ENCODE results near the gene ARID3A. TPM values are rescaled to one million over a fixed set of nuclear protein-coding genes. Genes with fewer than 3 reads are reported as not detected.
A peak's percentile ranks its signal among the peaks of the same experiment; 100 is the strongest.

Gene ARID3A
- total and polyA plus RNA-seq, 2 of the 8 experiments (the other 6 are each of a cell fraction or from before 2014, with no cell fraction given), result 40.5 to 77.4 TPM

- H2BK5ac ChIP-seq (ENCODE audit: low read depth, low read length), result no peak overlapping the region
- no peak overlapping the region for H4K5ac ChIP-seq (ENCODE audit: insufficient read length, low read depth, low read length)
- no peak for DNase-seq (ENCODE audit: low read depth in 1 of 2, low spot score in 2 of 2)
- H2BK120ac ChIP-seq (replicated peaks; ENCODE audit: low read depth, low read length), result no peak overlapping the region
- no peak overlapping the region for H3K4me3 ChIP-seq (ENCODE audit: extremely low read depth in 1 of 4, insufficient read depth in 2 of 4, low read depth in 3 of 4, low read length in 4 of 4)
- no peak overlapping the region for H3K4ac ChIP-seq (replicated peaks; ENCODE audit: insufficient read length, low read depth, low read length)
- 89% methylated on average over 32 of the region's 32 CpGs; no CpG with 5 or more reads in 1 of the 2 experiments for WGBS, 2 experiments (ENCODE audit: extremely low coverage in 1 of 2, insufficient coverage in 1 of 2, insufficient read length in 1 of 2, insufficient replicate concordance in 2 of 2, low coverage in 1 of 2, low lambda C conversion rate in 2 of 2, missing lambda C conversion rate in 1 of 2)
- H2BK20ac ChIP-seq (ENCODE audit: low read length), result no peak overlapping the region
- no peak overlapping the region for H3K18ac ChIP-seq (ENCODE audit: extremely low read depth, low read length)
- H3K27me3 ChIP-seq (replicated peaks in 1 of 4; ENCODE audit: control insufficient read depth in 3 of 4, extremely low read depth in 1 of 4, insufficient read depth in 3 of 4, low read length in 3 of 4), result no peaks in the 10 kb centered on the region
- H3K27ac ChIP-seq (ENCODE audit: low read depth, low read length), result no peak overlapping the region
- no peak overlapping the region for H3K14ac ChIP-seq (ENCODE audit: insufficient read length)
- peaks cover 0 to 13% (median 2%) of the 10 kb centered on the region in 4 experiments; a peak in 2 of 8 replicates for H3K36me3 ChIP-seq (ENCODE audit: control insufficient read depth in 2 of 4, insufficient read depth in 4 of 4, low read length in 3 of 4)
- no peaks in the 10 kb centered on the region; the same call in 1 of the 2 replicates for H3K79me1 ChIP-seq (ENCODE audit: low read depth, low read length)
- H3K4me2 ChIP-seq (ENCODE audit: insufficient read depth in 1 of 2, low read depth in 2 of 2, low read length in 2 of 2), result no peak overlapping the region
- H2BK15ac ChIP-seq (ENCODE audit: low read length), result no peak overlapping the region
- H3K23ac ChIP-seq (ENCODE audit: insufficient read length), result no peak overlapping the region
- ChIA-PET CTCF (ENCODE audit: partially characterized antibody) (no interaction called here), POLR2A (ENCODE audit: partially characterized antibody) (interaction anchor here (0.6 kb wide), 1 partner anchor 129 kb away, joined by 3 read pairs; no protein-coding TSS in a partner anchor)
- FAIRE-seq, result no peak
- H3K23me2 ChIP-seq (ENCODE audit: low read depth, low read length), result peaks cover 3% of the 10 kb centered on the region; the same call in 1 of the 2 replicates
- H4K20me1 ChIP-seq (replicated peaks in 1 of 2; ENCODE audit: control insufficient read depth in 1 of 2, insufficient read depth in 2 of 2, low read length in 2 of 2), result peaks cover 13 to 27% of the 10 kb centered on the region in 2 experiments
- H3K56ac ChIP-seq (replicated peaks; ENCODE audit: insufficient read length, low read depth, low read length), result no peak overlapping the region
- no peak overlapping the region for H2BK12ac ChIP-seq (ENCODE audit: low read depth, low read length)
- no peak overlapping the region for H3K9ac ChIP-seq (replicated peaks in 1 of 4; ENCODE audit: extremely low read depth in 1 of 4, low read depth in 3 of 4, low read length in 3 of 4)
- no peak overlapping the region for H2AK5ac ChIP-seq (ENCODE audit: low read depth, low read length)
- peaks cover 0 to 11% (median 5%) of the 10 kb centered on the region in 4 experiments; a peak in 5 of 7 replicates for H3K4me1 ChIP-seq (replicated peaks in 1 of 4; ENCODE audit: control insufficient read depth in 3 of 4, insufficient read depth in 4 of 4, low read length in 3 of 4)
- no peak overlapping the region for H4K91ac ChIP-seq (replicated peaks; ENCODE audit: insufficient read length, low read length)
- H3K79me2 ChIP-seq (ENCODE audit: control insufficient read depth in 1 of 2, insufficient read depth in 2 of 2, low read length in 2 of 2), result peaks cover 0 to 6% of the 10 kb centered on the region in 2 experiments; a peak in 2 of 4 replicates
- no peaks in the 10 kb centered on the region for H3K9me3 ChIP-seq (ENCODE audit: insufficient read depth in 2 of 2, low read depth in 1 of 2, low read length in 1 of 2)
- H4K8ac ChIP-seq (ENCODE audit: extremely low read depth, insufficient read depth, low read length), result 0 out of 2 replicates have a peak overlapping the region, but pooled peaks have one; percentile 19
- H2AFZ ChIP-seq (ENCODE audit: low read length), result no peak overlapping the region
- TF ChIP-seq SP1 (IDR thresholded peaks at IDR 0.05; ENCODE audit: low read depth, low read length) (no peak), RNF2 (IDR thresholded peaks at IDR 0.05; ENCODE audit: borderline replicate concordance, low read depth, low read length, missing control alignments, poor library complexity, severe bottlenecking) (no peak), NRF1 (IDR thresholded peaks at IDR 0.05; ENCODE audit: low read depth, low read length) (no peak), GABPA (IDR thresholded peaks at IDR 0.05; ENCODE audit: borderline replicate concordance, insufficient read depth, low read length) (no peak), CTCF (IDR thresholded peaks at IDR 0.05; ENCODE audit: control extremely low read depth in 1 of 3, insufficient read depth in 1 of 3, low read depth in 1 of 3, low read length in 3 of 3) (no peak), EZH2 (IDR thresholded peaks at IDR 0.05; ENCODE audit: low read depth, low read length, severe bottlenecking) (no peak), PHF8 (conservative IDR thresholded peaks at IDR 0.05; ENCODE audit: low read depth, low read length) (no peak), SRF (IDR thresholded peaks at IDR 0.05; ENCODE audit: low read depth, low read length) (no peak), KDM1A (IDR thresholded peaks at IDR 0.05; ENCODE audit: borderline replicate concordance, low read length) (no peak)
Measured at GRCh38 chr19:899336-900042, 26.3 kb upstream of the ARID3A start.
